ENCODE results near the gene PJA2. TPM values are rescaled to one million over a fixed set of nuclear protein-coding genes. Genes with fewer than 3 reads are reported as not detected.

PJA2 gene
- total RNA-seq, 2 donors from 2014 or later, result 94.8 to 119 TPM

- intact Hi-C loops (cut with DNase I), result no loop called here
- TF ChIP-seq POLR2A (IDR thresholded peaks at IDR 0.05) (no peak), POLR2AphosphoS5 (IDR thresholded peaks at IDR 0.05) (no peak), CTCF (IDR thresholded peaks at IDR 0.05) (no peak)
- no peak overlapping the region for H3K27ac ChIP-seq
- WGBS, result 70% methylated on average over 9 of the region's 9 CpGs
- no peak for DNase-seq (ENCODE audit: low spot score)
- H3K27me3 ChIP-seq (replicated peaks; ENCODE audit: insufficient read depth), result no peaks in the 10 kb centered on the region
- no peaks in the 10 kb centered on the region for H3K9me3 ChIP-seq
- H3K4me3 ChIP-seq, result no peak overlapping the region
- H3K36me3 ChIP-seq, result no peaks in the 10 kb centered on the region
- H3K4me1 ChIP-seq (replicated peaks), result no peaks in the 10 kb centered on the region
Observed at GRCh38 chr5:109318455-109319108, 91.2 kb downstream of the PJA2 start.

- Histone ChIP-seq H3K27me3 (replicated peaks; ENCODE audit: insufficient read depth) (no peaks in the 10 kb centered on the region), H3K4me1 (replicated peaks) (no peaks in the 10 kb centered on the region), H3K27ac (no peak overlapping the region), H3K4me3 (no peak overlapping the region), H3K36me3 (no peaks in the 10 kb centered on the region), H3K9me3 (no peaks in the 10 kb centered on the region)
- no peak for DNase-seq (ENCODE audit: low spot score)
- no peak for TF ChIP-seq CTCF (IDR thresholded peaks at IDR 0.05)
- no peak for TF ChIP-seq POLR2A (IDR thresholded peaks at IDR 0.05)
- no peak for TF ChIP-seq POLR2AphosphoS5 (IDR thresholded peaks at IDR 0.05)
- WGBS, result 84% methylated on average over 4 of the region's 4 CpGs
- intact Hi-C loops (cut with DNase I), result no loop called here
Observed at GRCh38 chr5:109316634-109317033, 93.1 kb downstream of the PJA2 start.

DNA sequence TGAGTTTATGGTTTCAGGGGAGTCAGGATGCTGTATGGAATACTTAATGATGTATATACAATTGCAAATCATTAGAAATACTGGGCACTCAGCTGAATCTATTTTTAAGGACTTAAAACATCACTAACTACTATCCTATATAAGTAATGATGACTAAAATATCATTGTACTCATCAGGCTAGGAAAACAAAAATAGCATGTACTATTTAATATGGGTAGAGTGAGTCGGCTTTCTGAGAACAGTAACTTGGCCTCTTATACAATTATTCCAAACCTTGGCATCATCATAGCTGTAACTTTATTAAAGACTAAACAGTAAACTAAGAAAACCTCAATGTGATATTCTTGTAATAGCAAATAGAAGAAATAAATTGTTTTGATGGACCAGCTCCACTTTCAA, 94.5 kb downstream of the PJA2 start:
- H3K36me3 ChIP-seq, result no peaks in the 10 kb centered on the region
- TF ChIP-seq POLR2AphosphoS5 (IDR thresholded peaks at IDR 0.05) (no peak), POLR2A (IDR thresholded peaks at IDR 0.05) (no peak), CTCF (IDR thresholded peaks at IDR 0.05) (no peak)
- no peak overlapping the region for H3K4me3 ChIP-seq
- peaks cover 3% of the 10 kb centered on the region for H3K4me1 ChIP-seq (replicated peaks)
- intact Hi-C loops (cut with DNase I), result no loop called here
- H3K9me3 ChIP-seq, result no peaks in the 10 kb centered on the region
- 74% methylated on average over 1 of the region's 1 CpG for WGBS
- no peaks in the 10 kb centered on the region for H3K27me3 ChIP-seq (replicated peaks; ENCODE audit: insufficient read depth)
- no peak overlapping the region for H3K27ac ChIP-seq
- DNase-seq (ENCODE audit: low spot score), result no peak

DNA sequence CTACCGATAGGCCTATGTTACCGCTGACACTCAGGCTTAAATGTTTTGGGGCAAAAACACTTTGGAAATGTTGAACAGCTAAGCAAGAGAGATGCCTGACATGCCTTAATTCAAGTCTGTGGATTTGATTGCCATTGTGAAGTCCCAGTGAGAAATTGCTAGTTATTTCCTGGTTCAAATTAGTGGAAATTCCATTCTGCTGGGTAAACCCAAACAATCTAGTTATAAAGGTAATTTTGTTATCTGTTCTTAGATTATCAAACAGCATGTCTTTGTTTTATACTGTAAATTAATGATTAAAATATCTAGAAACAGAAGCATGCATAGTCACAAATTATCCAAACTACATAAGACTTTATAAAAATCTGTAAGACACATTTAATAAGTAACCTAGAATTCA, 96.6 kb downstream of the PJA2 start:
- Histone ChIP-seq H3K36me3 (no peaks in the 10 kb centered on the region), H3K9me3 (no peaks in the 10 kb centered on the region), H3K4me1 (replicated peaks) (peaks cover 3% of the 10 kb centered on the region), H3K4me3 (no peak overlapping the region), H3K27ac (no peak overlapping the region), H3K27me3 (replicated peaks; ENCODE audit: insufficient read depth) (no peaks in the 10 kb centered on the region)
- DNase-seq (ENCODE audit: low spot score), result no peak
- TF ChIP-seq POLR2AphosphoS5 (IDR thresholded peaks at IDR 0.05), result no peak
- TF ChIP-seq POLR2A (IDR thresholded peaks at IDR 0.05), result no peak
- no peak for TF ChIP-seq CTCF (IDR thresholded peaks at IDR 0.05)
- WGBS, result 78% methylated on average over 2 of the region's 2 CpGs
- intact Hi-C loops (cut with DNase I), result no loop called here

DNA sequence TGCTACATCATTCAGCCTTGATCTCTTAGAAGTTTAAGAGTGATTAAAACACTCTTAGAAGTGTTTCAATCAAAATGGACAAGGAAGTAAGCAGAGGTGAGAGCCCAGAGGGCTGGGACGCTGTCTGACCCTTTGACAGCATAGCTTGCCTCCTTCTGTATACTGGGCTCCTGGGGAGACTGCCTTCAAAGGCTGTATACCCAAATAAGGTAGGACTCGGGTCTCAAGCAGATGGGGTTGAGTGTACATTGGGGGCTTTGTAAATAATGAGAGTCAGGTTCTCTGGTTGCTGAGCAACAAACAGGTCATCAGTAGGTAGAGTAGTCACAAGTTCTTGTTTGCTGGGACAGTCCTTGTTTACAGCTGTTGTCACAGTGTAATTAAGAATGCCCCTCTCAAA, 97.1 kb downstream of the PJA2 start:
- no peak for DNase-seq (ENCODE audit: low spot score)
- intact Hi-C loops (cut with DNase I), result no loop called here
- Histone ChIP-seq H3K4me1 (replicated peaks) (peaks cover 3% of the 10 kb centered on the region), H3K27ac (no peak overlapping the region), H3K36me3 (no peaks in the 10 kb centered on the region), H3K9me3 (no peaks in the 10 kb centered on the region), H3K4me3 (no peak overlapping the region), H3K27me3 (replicated peaks; ENCODE audit: insufficient read depth) (no peaks in the 10 kb centered on the region)
- WGBS, result 83% methylated on average over 2 of the region's 2 CpGs
- no peak for TF ChIP-seq POLR2A (IDR thresholded peaks at IDR 0.05)
- no peak for TF ChIP-seq POLR2AphosphoS5 (IDR thresholded peaks at IDR 0.05)
- TF ChIP-seq CTCF (IDR thresholded peaks at IDR 0.05), result no peak
